ENCODE measurements around the gene ZNF8.

The ZNF8 gene

DNA sequence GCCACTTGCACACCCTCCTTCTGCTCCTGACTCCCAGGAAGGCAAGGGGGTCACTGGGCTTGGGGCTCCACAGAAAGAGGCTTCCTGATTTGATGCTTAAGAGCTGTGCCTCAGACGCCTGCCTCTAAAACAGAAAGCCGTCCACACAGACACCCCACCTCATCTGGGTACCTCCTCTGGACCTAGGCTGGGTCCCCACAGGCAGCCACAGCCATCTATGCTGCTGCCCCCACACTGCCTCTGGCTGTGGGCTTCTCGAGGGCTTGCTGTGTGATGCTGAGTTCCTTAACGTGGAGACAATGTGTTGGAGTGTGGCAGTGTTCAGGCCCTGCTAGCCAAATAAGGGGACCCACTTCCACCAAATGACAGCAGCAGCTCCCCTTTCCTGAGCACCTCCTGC is 39.5 kb downstream of the ZNF8 start:
- H4K12ac ChIP-seq (ENCODE audit: low read depth, low read length): no peak overlapping the region

DNA sequence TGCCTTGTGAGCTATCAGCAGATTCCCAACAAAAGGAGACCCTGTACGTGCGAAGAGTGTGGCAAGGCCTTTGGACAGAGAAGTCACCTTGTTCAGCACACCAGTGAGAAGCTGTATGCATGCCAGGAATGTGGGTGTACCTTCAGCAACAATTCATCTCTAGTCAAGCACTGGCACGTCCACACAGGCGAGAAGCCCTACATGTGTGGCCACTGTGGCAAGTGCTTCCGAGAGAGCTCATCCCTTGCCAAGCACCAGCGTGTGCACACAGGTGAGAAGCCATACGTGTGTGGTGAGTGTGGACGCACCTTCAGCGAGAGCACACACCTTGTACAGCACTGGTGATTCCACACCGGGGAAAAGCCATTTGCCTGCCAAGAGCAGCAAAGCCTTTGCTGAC is 40.5 kb downstream of the ZNF8 start:
- no peaks in the 10 kb centered on the region for H3K79me1 ChIP-seq (ENCODE audit: low read length)
- no peak overlapping the region for H4K8ac ChIP-seq (ENCODE audit: low read depth, low read length)
- no peak for DNase-seq
- no peak overlapping the region for H3K18ac ChIP-seq (ENCODE audit: low read length)
- no peak overlapping the region for H3K9ac ChIP-seq (ENCODE audit: low read length)
- H3K27ac ChIP-seq (ENCODE audit: low read depth, low read length): no peak overlapping the region
- no peaks in the 10 kb centered on the region for H3K79me2 ChIP-seq (ENCODE audit: control insufficient read depth, insufficient read depth, low read length, poor library complexity)
- no peak overlapping the region for H3K23ac ChIP-seq (ENCODE audit: low read length)
- H4K12ac ChIP-seq (ENCODE audit: low read depth, low read length): no peak overlapping the region
- H2BK5ac ChIP-seq (ENCODE audit: low read depth, low read length, poor library complexity): no peak overlapping the region
- no peak overlapping the region for H2AK5ac ChIP-seq (ENCODE audit: low read length)
- H3K36me3 ChIP-seq (ENCODE audit: control insufficient read depth in 1 of 2, insufficient read depth in 2 of 2, low read length in 2 of 2): peaks cover 7 to 18% of the 10 kb centered on the region in 2 experiments
- WGBS (ENCODE audit: extremely low coverage, insufficient coverage, insufficient read length): no CpG with 5 or more reads among the region's 10 CpGs
- no peak overlapping the region for H3K14ac ChIP-seq (ENCODE audit: low read length)
- no peaks in the 10 kb centered on the region for H3K27me3 ChIP-seq (ENCODE audit: insufficient read depth, low read length)
- H3K4me1 ChIP-seq (ENCODE audit: control insufficient read depth in 1 of 2, insufficient read depth in 2 of 2, low read length in 2 of 2): no peaks in the 10 kb centered on the region
- no peak overlapping the region for H2BK12ac ChIP-seq (ENCODE audit: low read length)
- peaks cover 4% of the 10 kb centered on the region for H3K9me3 ChIP-seq (ENCODE audit: insufficient read depth, low read depth, low read length)
- H2BK120ac ChIP-seq (ENCODE audit: insufficient read depth, low read length, poor library complexity): no peak overlapping the region
- no peak overlapping the region for H3K4ac ChIP-seq (ENCODE audit: low read depth, low read length)
- H3K4me2 ChIP-seq (ENCODE audit: low read length): no peak overlapping the region
- no peak overlapping the region for H3K4me3 ChIP-seq (ENCODE audit: low read depth, low read length)
- H2AFZ ChIP-seq (ENCODE audit: insufficient read depth, low read length, poor library complexity): no peak overlapping the region
- H4K91ac ChIP-seq (ENCODE audit: low read depth, low read length): no peak overlapping the region

More for the DNA sequence above, 39.5 kb downstream of the ZNF8 start:
- Histone ChIP-seq H3K9ac (ENCODE audit: low read length) (no peak overlapping the region), H2AK5ac (ENCODE audit: low read length) (no peak overlapping the region), H2BK12ac (ENCODE audit: low read length) (no peak overlapping the region), H2AFZ (ENCODE audit: insufficient read depth, low read length, poor library complexity) (no peak overlapping the region), H4K91ac (ENCODE audit: low read depth, low read length) (no peak overlapping the region), H3K23ac (ENCODE audit: low read length) (no peak overlapping the region), H3K14ac (ENCODE audit: low read length) (no peak overlapping the region), H3K4me2 (ENCODE audit: low read length) (no peak overlapping the region), H3K4me1 (ENCODE audit: control insufficient read depth in 1 of 2, insufficient read depth in 2 of 2, low read length in 2 of 2) (no peaks in the 10 kb centered on the region), H3K79me1 (ENCODE audit: low read length) (no peaks in the 10 kb centered on the region), H3K18ac (ENCODE audit: low read length) (no peak overlapping the region), H3K27ac (ENCODE audit: low read depth, low read length) (no peak overlapping the region), H3K36me3 (ENCODE audit: control insufficient read depth in 1 of 2, insufficient read depth in 2 of 2, low read length in 2 of 2) (peaks cover 9 to 21% of the 10 kb centered on the region in 2 experiments), H2BK120ac (ENCODE audit: insufficient read depth, low read length, poor library complexity) (no peak overlapping the region), H4K8ac (ENCODE audit: low read depth, low read length) (no peak overlapping the region), H3K4ac (ENCODE audit: low read depth, low read length) (no peak overlapping the region), H3K27me3 (ENCODE audit: insufficient read depth, low read length) (no peaks in the 10 kb centered on the region), H3K4me3 (ENCODE audit: low read depth, low read length) (no peak overlapping the region), H3K9me3 (ENCODE audit: insufficient read depth, low read depth, low read length) (peaks cover 4% of the 10 kb centered on the region), H2BK5ac (ENCODE audit: low read depth, low read length, poor library complexity) (no peak overlapping the region), H3K79me2 (ENCODE audit: control insufficient read depth, insufficient read depth, low read length, poor library complexity) (no peaks in the 10 kb centered on the region)
- no peak for DNase-seq
- no CpG with 5 or more reads among the region's 4 CpGs for WGBS (ENCODE audit: extremely low coverage, insufficient coverage, insufficient read length)

DNA sequence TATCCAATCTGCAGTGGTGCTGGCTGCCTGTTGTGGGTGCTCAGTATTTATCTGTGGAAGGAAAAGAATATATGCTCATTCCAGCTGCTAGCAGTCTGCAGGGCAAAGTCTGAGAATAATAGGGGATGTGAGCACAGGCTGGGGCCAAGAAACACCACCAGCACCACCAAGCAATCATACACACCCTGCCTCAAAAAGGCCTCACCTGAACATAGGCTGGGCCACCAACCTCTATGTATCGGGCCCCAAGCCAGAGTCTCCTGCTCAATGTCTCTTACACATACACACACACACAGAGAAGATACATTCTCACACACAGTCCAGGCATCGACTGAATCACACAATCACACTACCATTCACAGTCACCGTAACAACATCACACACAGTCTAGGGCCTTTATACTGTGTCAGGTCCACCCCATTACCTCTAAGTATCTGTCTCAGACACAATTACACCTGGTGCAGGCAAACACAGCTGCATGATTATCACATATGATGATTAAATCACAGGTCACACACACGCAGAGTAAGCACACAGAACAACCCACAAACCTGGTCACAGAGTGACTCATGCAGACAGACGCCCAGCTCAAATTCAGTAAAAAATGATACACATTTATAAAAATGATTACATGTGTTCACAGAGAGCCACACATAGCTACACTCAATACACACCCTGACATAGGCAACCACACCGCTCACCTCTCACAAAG is 46.7 kb downstream of the ZNF8 start:
- H3K79me2 ChIP-seq (ENCODE audit: control insufficient read depth, insufficient read depth, low read length, poor library complexity): peaks cover 9% of the 10 kb centered on the region
- H3K4ac ChIP-seq (ENCODE audit: low read depth, low read length): no peak overlapping the region
- no peaks in the 10 kb centered on the region for H3K27me3 ChIP-seq (ENCODE audit: insufficient read depth, low read length)
- no peak overlapping the region for H2BK120ac ChIP-seq (ENCODE audit: insufficient read depth, low read length, poor library complexity)
- WGBS (ENCODE audit: extremely low coverage, insufficient coverage, insufficient read length): no CpG with 5 or more reads among the region's 6 CpGs
- no peak overlapping the region for H3K4me3 ChIP-seq (ENCODE audit: low read depth, low read length)
- no peak overlapping the region for H3K9ac ChIP-seq (ENCODE audit: low read length)
- no peak overlapping the region for H2BK12ac ChIP-seq (ENCODE audit: low read length)
- peaks cover 5% of the 10 kb centered on the region for H3K79me1 ChIP-seq (ENCODE audit: low read length)
- H3K18ac ChIP-seq (ENCODE audit: low read length): no peak overlapping the region
- H3K23ac ChIP-seq (ENCODE audit: low read length): no peak overlapping the region
- H2BK5ac ChIP-seq (ENCODE audit: low read depth, low read length, poor library complexity): no peak overlapping the region
- H4K91ac ChIP-seq (ENCODE audit: low read depth, low read length): no peak overlapping the region
- H3K27ac ChIP-seq (ENCODE audit: low read depth, low read length): no peak overlapping the region
- peaks cover 2% of the 10 kb centered on the region for H3K9me3 ChIP-seq (ENCODE audit: insufficient read depth, low read depth, low read length)
- no peak overlapping the region for H3K14ac ChIP-seq (ENCODE audit: low read length)
- DNase-seq: no peak
- no peak overlapping the region for H2AK5ac ChIP-seq (ENCODE audit: low read length)
- H4K12ac ChIP-seq (ENCODE audit: low read depth, low read length): no peak overlapping the region
- H3K4me1 ChIP-seq (ENCODE audit: control insufficient read depth in 1 of 2, insufficient read depth in 2 of 2, low read length in 2 of 2): peaks cover 0 to 9% of the 10 kb centered on the region in 2 experiments
- H4K8ac ChIP-seq (ENCODE audit: low read depth, low read length): no peak overlapping the region
- H2AFZ ChIP-seq (ENCODE audit: insufficient read depth, low read length, poor library complexity): no peak overlapping the region
- H3K36me3 ChIP-seq (ENCODE audit: control insufficient read depth in 1 of 2, insufficient read depth in 2 of 2, low read length in 2 of 2): no peaks in the 10 kb centered on the region
- H3K4me2 ChIP-seq (ENCODE audit: low read length): peak overlapping the region; percentile 85

- peak overlapping the region; percentile 88 for H2AFZ ChIP-seq (ENCODE audit: insufficient read depth, low read length, poor library complexity)
- H4K91ac ChIP-seq (ENCODE audit: low read depth, low read length): peak overlapping the region; percentile 61
- peak overlapping the region; percentile 26 for H3K18ac ChIP-seq (ENCODE audit: low read length)
- H3K36me3 ChIP-seq (ENCODE audit: control insufficient read depth in 1 of 2, insufficient read depth in 2 of 2, low read length in 2 of 2): no peaks in the 10 kb centered on the region
- H3K9me3 ChIP-seq (ENCODE audit: insufficient read depth, low read depth, low read length): peaks cover 2% of the 10 kb centered on the region
- no peaks in the 10 kb centered on the region for H3K27me3 ChIP-seq (ENCODE audit: insufficient read depth, low read length)
- H2BK12ac ChIP-seq (ENCODE audit: low read length): no peak overlapping the region
- no peak overlapping the region for H2BK120ac ChIP-seq (ENCODE audit: insufficient read depth, low read length, poor library complexity)
- no peak overlapping the region for H2BK5ac ChIP-seq (ENCODE audit: low read depth, low read length, poor library complexity)
- peak overlapping the region; percentile 92 for H3K4me3 ChIP-seq (ENCODE audit: low read depth, low read length)
- H3K14ac ChIP-seq (ENCODE audit: low read length): peak overlapping the region; percentile 89
- H3K23ac ChIP-seq (ENCODE audit: low read length): no peak overlapping the region
- H3K4ac ChIP-seq (ENCODE audit: low read depth, low read length): peak overlapping the region; percentile 47
- H4K8ac ChIP-seq (ENCODE audit: low read depth, low read length): peak overlapping the region; percentile 82
- H3K4me1 ChIP-seq (ENCODE audit: control insufficient read depth in 1 of 2, insufficient read depth in 2 of 2, low read length in 2 of 2): peaks cover 0 to 9% of the 10 kb centered on the region in 2 experiments
- no CpG with 5 or more reads among the region's 9 CpGs for WGBS (ENCODE audit: extremely low coverage, insufficient coverage, insufficient read length)
- no peak overlapping the region for H3K27ac ChIP-seq (ENCODE audit: low read depth, low read length)
- H3K4me2 ChIP-seq (ENCODE audit: low read length): peak overlapping the region; percentile 85
- no peak for DNase-seq
- H3K79me1 ChIP-seq (ENCODE audit: low read length): peaks cover 5% of the 10 kb centered on the region
- H3K9ac ChIP-seq (ENCODE audit: low read length): peak overlapping the region; percentile 91
- peaks cover 9% of the 10 kb centered on the region for H3K79me2 ChIP-seq (ENCODE audit: control insufficient read depth, insufficient read depth, low read length, poor library complexity)
- H4K12ac ChIP-seq (ENCODE audit: low read depth, low read length): peak overlapping the region; percentile 56
- H2AK5ac ChIP-seq (ENCODE audit: low read length): peak overlapping the region; percentile 4
Observed at GRCh38 chr19:58326501-58326913, 47.8 kb downstream of the ZNF8 start.

Measured in trophoblast cell (in vitro differentiated cells and primary cell).